ENCODE data around the gene P2RY6.

Gene P2RY6

DNA sequence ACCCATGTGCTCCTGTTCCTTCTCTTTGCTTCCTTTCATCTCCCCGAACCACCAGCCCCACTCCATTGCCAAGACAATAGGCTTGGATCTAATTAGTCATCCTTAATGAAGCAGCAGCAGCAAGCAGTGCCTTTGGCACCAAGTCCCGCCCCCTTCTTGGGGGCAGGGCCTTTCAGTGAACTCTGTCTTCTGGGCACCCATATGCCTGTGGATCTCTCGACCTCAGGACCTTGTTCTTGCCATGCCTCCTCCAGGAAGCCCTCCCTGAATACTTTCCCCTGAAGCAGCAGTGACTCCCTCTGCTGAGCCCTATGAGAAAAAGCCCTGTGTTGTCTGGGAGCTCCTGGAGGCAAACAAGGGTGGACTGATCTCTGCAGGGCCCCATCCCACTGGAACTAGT is 68.0 kb downstream of the P2RY6 start:
- no peak for FAIRE-seq

DNA sequence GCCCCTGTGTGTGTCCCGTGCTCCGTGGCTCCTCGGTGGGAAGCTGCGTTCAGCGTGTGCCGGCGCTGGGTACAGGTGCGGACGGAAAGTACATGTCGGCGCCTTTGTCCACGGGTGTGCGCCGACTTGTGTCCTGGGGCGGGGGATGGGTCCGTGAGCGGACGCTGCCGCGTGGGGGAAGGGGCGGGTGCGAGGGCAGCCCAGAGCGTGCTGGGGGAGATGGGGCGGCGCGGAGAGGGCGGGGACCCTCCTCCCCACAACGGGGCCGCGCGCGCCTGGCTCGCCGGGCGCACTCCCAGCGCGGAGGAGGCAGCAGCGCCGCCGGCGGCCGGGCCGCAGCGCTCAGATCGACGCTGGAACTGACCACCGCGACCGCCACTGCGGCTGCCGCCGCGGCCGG is 70.5 kb downstream of the P2RY6 start:
- FAIRE-seq = no peak

DNA sequence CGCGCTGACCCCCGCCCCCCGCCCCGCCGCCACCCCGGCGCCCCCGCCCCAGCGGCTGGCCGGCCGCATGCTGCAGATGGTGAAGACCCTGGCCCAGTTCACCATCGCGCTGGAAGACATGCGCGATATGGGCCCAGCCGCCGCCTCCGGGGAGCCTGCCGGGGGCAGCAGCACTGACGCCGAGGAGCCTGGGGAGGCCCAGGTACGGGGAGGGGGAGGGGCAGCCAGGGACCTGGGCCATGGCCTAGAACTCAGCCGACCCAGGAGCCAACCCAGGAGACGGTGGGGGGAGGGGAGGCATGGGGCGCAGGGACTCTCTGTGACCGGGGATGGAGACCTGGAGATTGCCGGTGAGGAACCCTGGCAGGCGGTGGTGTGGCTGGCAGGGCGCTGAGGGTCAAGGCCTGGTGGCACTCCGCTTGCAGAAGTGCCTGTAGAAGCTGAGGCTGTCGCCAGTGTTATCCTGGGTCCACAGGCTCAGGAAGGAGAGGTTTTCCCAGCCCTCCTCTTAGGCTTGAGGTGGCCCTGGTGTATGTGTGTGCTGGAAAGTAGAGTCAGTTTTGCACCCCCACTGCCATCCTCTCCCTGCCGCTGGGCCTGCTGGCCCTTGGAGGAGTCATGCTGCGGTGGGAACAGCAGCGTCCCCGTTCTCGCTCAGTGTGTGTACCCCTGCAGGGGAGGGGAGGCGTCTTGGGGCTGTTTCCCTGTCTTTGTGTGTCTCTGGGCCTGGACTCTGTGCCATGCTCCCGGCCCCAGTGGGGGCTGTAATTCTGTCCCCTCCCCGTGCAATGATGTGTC is 71.1 kb downstream of the P2RY6 start:
- FAIRE-seq = no peak

DNA sequence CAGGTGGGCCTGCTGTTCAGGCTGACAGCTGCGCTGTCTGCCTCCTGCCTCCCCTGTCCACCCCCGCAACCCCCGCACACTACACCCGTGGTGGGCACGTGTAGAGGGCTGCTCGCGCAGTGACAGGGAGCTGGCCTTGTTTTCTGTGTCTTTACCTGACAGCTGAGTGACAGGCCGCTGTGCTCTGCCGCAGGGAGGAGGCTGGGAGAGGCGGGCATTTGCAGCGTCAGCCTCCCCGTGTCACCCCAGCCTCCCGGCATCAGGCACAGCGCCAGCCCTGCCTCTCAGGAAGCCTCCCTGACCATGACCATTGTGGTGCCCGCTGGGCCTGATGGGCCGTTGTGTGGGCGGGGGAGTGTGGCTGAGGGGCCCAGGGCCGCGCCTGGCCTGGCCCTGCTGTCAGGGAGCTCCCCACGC is 72.1 kb downstream of the P2RY6 start:
- FAIRE-seq = no peak

DNA sequence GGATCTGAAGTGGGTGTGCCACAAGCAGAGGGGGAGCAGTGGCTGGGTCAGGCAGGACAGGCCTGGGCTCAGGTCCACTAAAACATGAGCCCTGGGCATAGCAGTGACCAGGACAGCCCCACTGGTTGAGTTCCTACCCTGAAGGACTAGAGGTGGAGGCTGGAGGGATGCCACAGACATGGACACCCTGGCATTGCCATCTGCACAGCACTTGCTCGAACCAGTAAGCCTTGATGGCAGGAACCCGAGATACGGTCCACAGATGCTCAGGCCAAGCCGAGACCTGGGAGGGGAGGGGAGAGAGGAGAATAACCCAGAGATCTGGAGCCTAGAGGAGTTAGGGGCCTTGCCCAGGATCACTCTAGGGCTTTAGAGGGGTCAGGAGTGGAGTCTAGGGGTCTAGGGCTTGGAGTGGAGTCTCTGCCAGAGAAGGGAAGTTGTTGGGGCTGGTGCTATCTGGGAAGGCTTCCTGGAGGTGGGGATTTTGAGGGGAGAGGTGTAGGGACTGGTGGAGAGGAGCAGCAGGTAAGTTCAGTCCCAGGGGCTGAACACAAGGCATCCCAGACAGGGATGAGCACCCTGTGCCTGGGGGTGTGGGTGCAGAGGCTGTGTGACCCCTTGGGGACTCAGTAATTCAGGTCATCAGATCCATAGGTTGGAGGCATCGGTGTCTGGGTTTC is 73.5 kb downstream of the P2RY6 start:
- FAIRE-seq = no peak

DNA sequence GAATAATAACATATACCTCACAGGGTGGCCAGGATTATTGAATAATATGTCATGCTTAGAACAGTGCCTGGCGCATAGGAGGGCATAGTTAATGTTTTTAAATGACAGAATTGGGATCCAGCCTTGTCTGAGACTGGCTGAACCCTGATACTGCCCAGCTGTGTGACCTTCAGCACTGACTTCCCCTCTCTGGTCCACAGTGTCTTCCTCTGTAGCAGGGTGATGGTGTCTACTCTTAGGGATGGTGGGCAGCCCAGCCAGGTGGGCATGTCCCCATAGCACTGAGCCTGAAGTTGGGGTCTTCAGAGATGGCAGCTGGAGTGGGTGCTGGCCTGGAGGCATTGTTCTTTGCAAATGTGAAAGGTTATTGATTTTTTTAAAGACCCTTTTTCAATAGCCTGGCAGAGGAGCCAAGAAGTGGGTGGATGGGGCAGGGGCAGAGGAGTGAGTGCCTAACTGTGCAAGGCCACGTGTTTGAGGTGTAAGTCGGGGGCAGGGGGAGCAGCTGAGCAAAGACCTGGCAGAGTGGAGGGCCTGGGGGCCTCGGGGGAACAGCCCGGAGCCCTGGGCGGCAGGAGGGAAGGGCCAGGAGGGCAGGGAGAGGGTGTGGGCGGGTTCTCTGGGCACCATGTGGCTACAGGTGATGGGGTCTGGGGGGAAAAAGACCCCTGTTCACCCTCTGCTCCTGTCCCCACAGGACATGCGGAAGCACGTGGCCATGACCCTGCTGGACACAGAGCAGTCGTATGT is 74.2 kb downstream of the P2RY6 start:
- FAIRE-seq = no peak

DNA sequence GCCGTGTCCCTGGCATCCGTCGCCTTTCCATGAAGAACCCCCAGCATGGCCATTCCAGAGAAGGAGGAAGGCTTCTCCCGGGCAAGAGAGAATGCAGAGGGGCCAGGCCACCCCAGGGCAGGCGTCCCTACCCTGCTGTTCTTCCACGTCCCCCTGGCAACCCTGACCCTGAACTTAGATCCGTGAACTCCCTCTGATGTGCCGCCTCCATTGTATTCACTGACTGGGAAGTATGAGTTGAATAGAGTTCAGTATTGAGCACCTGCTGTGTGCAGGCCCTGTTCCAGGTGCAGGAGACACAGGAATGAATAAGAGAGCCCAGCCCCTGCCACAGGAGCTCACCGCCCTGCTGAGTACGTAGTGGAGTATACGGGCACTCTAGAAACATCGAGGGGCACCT is 74.9 kb downstream of the P2RY6 start:
- no peak for FAIRE-seq
